ENCODE measurements around the gene SMURF2.

DNA sequence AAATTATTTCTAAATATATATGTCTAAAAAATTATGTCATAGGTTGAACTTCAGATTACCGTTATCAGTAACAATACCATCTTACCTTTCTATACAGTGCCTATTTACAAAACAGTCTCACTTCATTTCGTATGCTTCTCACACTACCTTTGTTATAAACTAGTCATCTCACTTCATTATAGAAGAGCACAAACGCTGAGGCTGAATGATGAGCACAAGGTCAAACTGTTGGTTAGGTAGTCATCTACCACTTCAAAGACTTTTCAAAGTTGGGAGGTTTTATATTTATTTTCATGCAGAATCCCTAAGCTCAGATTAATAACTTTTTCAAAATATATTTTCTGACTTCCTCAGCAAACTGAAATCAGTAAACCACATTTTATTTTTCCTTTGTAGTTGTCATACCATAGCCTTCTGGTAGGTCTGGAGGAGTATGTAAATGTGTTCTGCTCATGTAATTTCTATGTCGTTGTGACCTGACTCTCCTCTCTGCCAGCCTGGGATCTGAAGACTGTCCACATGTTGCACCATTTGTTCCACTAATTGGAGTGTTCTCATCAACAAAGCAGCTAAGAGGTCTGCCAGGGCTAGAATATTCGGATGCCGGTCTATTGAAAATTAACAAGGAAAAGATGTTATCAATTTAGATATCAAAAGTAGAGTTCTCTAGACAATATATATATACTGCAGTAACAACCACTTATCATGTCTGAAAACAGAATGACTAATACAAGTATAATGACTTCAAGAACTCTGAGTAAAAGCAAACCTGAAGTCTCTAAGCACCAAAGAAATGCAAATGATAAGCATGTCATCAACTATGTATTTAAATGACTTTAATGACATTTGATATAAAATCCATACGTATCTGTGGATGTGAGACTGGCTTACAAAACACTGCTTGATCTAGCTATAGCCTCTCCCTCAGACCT lies 81.5 kb downstream of the SMURF2 start:
- no peak for TF ChIP-seq CTCF (IDR thresholded peaks at IDR 0.05)
- no peak for TF ChIP-seq POLR2AphosphoS5 (IDR thresholded peaks at IDR 0.05)
- no peak for TF ChIP-seq POLR2A (IDR thresholded peaks at IDR 0.05)

Data from breast epithelium (tissue), 3 donors.